CD14-positive monocyte (primary cell): ENCODE data around the gene IPO8. TPM values are rescaled to one million over a fixed set of nuclear protein-coding genes. Genes with fewer than 3 reads are reported as not detected.

Experiments used
- DNase-seq, 3 donors: peaks; one replicate each; pipeline ENCODE4 v3.0.0-alpha.2; 2011 to 2022
- H2AFZ ChIP-seq: 2 replicates; pipeline ENCODE4 v1.6.0; 2012; ENCODE audit warnings: mild to moderate bottlenecking, low read depth, low read length, inconsistent platforms; ENCODE audit not compliant: insufficient read depth, poor library complexity, severe bottlenecking
- H3K27ac ChIP-seq, 2 donors: 1 replicate in 1 of 2; 2 replicates in 1 of 2; pipeline ENCODE4 v1.5.1; 2012 to 2013; ENCODE audit warnings: low read length in 2 of 2, control low read depth in 1 of 2, inconsistent platforms in 1 of 2, low read depth in 1 of 2, mild to moderate bottlenecking in 1 of 2
- H3K27me3 ChIP-seq, 2 donors: one replicate each; pipeline versions ENCODE4 v1.6.0 to v1.6.1; 2011 to 2013; ENCODE audit warnings: low read length in 2 of 2; ENCODE audit not compliant: control insufficient read depth in 2 of 2, insufficient read depth in 2 of 2
- H3K36me3 ChIP-seq, 2 donors: replicated peaks in 1 of 2; 1 replicate in 1 of 2; 2 replicates in 1 of 2; pipeline versions ENCODE4 v1.5.1 to v1.6.1; 2012 to 2013; ENCODE audit warnings: low read length in 2 of 2, control low read depth in 1 of 2, inconsistent platforms in 1 of 2, mild to moderate bottlenecking in 1 of 2; ENCODE audit not compliant: insufficient read depth in 2 of 2, control insufficient read depth in 1 of 2
- H3K4me1 ChIP-seq, 2 donors: 1 replicate in 1 of 2; 2 replicates in 1 of 2; pipeline versions ENCODE4 v1.5.1 to v1.6.1; 2012 to 2013; ENCODE audit warnings: low read length in 2 of 2, control low read depth in 1 of 2, inconsistent platforms in 1 of 2, mild to moderate bottlenecking in 1 of 2, moderate library complexity in 1 of 2; ENCODE audit not compliant: insufficient read depth in 2 of 2, control insufficient read depth in 1 of 2
- H3K4me2 ChIP-seq: replicated peaks from 2 replicates; pipeline ENCODE3; 2012; ENCODE audit warnings: low read length, moderate library complexity, mild to moderate bottlenecking; ENCODE audit not compliant: poor library complexity, severe bottlenecking; ENCODE audit errors: extremely low read depth
- H3K4me3 ChIP-seq, 3 experiments: fragments of 200-600 bp in 1 of 3; sonication (generic) in 1 of 3; replicated peaks in 1 of 3; 1 replicate in 2 of 3; 2 replicates in 1 of 3; pipeline ENCODE4 v1.5.1; 2011 to 2013; ENCODE audit warnings: low read length in 3 of 3, mild to moderate bottlenecking in 3 of 3, control low read depth in 2 of 3, low read depth in 2 of 3, inconsistent platforms in 1 of 3, moderate library complexity in 1 of 3
- H3K79me2 ChIP-seq: 2 replicates; pipeline ENCODE4 v1.6.0; 2012; ENCODE audit warnings: mild to moderate bottlenecking, control low read depth, inconsistent platforms, low read length, moderate library complexity; ENCODE audit not compliant: insufficient read depth
- H3K9ac ChIP-seq: 2 replicates; pipeline ENCODE4 v1.6.0; 2017; ENCODE audit warnings: low read length, mild to moderate bottlenecking; ENCODE audit not compliant: insufficient read depth, poor library complexity, severe bottlenecking
- H3K9me3 ChIP-seq, 2 donors: replicated peaks in 1 of 2; 1 replicate in 1 of 2; 2 replicates in 1 of 2; pipeline versions ENCODE4 v1.5.1 to v1.6.1; 2012 to 2013; ENCODE audit warnings: low read length in 2 of 2, control low read depth in 1 of 2; ENCODE audit not compliant: control insufficient read depth in 1 of 2, insufficient read depth in 1 of 2
- H4K20me1 ChIP-seq: 2 replicates; pipeline ENCODE4 v1.6.0; 2012; ENCODE audit warnings: mild to moderate bottlenecking, low read length, control low read depth, moderate library complexity; ENCODE audit not compliant: insufficient read depth
- H3K27ac Mint-ChIP-seq, 7 donors: one replicate each; pipeline ENCODE4 v1.8.0; 2020; ENCODE audit warnings: mild to moderate bottlenecking in 7 of 7, mixed read lengths in 7 of 7, moderate library complexity in 6 of 7, inconsistent platforms in 2 of 7
- H3K27me3 Mint-ChIP-seq, 3 donors: one replicate each; pipeline ENCODE4 v1.8.0; 2021 to 2022; ENCODE audit warnings: low read depth in 3 of 3, mild to moderate bottlenecking in 3 of 3, mixed read lengths in 3 of 3, moderate library complexity in 3 of 3, inconsistent platforms in 1 of 3
- H3K36me3 Mint-ChIP-seq, 2 donors: one replicate each; pipeline ENCODE4 v1.8.0; 2020; ENCODE audit warnings: mixed read lengths in 2 of 2, inconsistent platforms in 1 of 2, mild to moderate bottlenecking in 1 of 2
- H3K4me1 Mint-ChIP-seq: one replicate; pipeline ENCODE4 v1.8.0; 2020; ENCODE audit warnings: mild to moderate bottlenecking, mixed read lengths
- H3K4me3 Mint-ChIP-seq, 2 donors: one replicate each; pipeline ENCODE4 v1.8.0; 2020; ENCODE audit warnings: mild to moderate bottlenecking in 2 of 2, mixed read lengths in 2 of 2, moderate library complexity in 1 of 2
- H3K9me3 Mint-ChIP-seq, 7 donors: one replicate each; pipeline ENCODE4 v1.8.0; 2020 to 2022; ENCODE audit warnings: mixed read lengths in 7 of 7, mild to moderate bottlenecking in 6 of 7, moderate library complexity in 6 of 7, inconsistent platforms in 2 of 7
- WGBS: methylation state at CpG from one replicate; pipeline ENCODE4 v1.1.5; 2013; ENCODE audit warnings: missing lambda C conversion rate; ENCODE audit not compliant: insufficient coverage; 5-methylcytosine and 5-hydroxymethylcytosine counted together
- intact Hi-C, 2 donors: fragments of 100-400 bp; cut with micrococcal nuclease; formaldehyde crosslinking; loops; one replicate each; pipeline versions ENCODE4 v1.15.0 to v1.15.1; 2023
- polyA plus RNA-seq, 3 donors: library from polyadenylated mRNA; depleted of rRNA in 1 of 3; unstranded in 2 of 3; stranded (reverse) in 1 of 3; fragments of 300-500 nt in 2 of 3; fragments of >200 nt in 1 of 3; fragmentation: Illumina TruSeq in 2 of 3; gene quantifications; 1 replicate in 2 of 3; 2 replicates in 1 of 3; pipeline ENCODE4 v1.2.3, GENCODE V29; 2012 to 2021
- TF ChIP-seq, protein P1 (sequence below): fragments of 200-600 bp; IDR thresholded peaks from one replicate; pipeline ENCODE4 v1.8.0; 2022; ENCODE audit warnings: antibody characterized with exemption, mild to moderate bottlenecking

The IPO8 gene
- polyA plus RNA-seq, 3 donors, result 8.4 to 15.8 (median 12.5) TPM

DNA sequence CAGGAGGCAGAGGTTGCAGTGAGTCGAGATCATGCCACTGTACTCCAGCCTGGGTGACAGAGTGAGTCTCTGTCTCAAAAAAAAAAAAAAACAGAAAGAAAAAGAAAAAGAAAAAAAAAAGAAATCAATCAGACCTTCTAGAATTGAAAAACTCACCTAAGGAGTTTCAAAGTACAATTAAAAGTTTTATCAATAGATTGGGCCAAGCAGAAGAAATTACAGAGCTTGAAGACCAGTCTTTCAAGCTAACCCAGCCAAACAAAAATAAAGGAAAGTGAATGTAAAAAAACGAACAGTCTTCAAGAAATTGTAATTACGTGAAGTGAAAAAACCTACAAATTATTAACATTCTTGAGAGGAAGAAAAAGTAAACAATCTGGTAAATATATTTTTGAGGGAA lies 93.0 kb downstream of the IPO8 start:
- H3K27ac Mint-ChIP-seq, result no peak overlapping the region
- no peak overlapping the region for H2AFZ ChIP-seq
- no peak overlapping the region for H3K4me2 ChIP-seq
- no peak overlapping the region for H3K9ac ChIP-seq
- no peak overlapping the region for H3K4me3 ChIP-seq
- H3K79me2 ChIP-seq, result no peaks in the 10 kb centered on the region
- no peaks in the 10 kb centered on the region for H3K36me3 Mint-ChIP-seq
- no peaks in the 10 kb centered on the region for H3K4me1 ChIP-seq
- TF ChIP-seq, protein P1, sequence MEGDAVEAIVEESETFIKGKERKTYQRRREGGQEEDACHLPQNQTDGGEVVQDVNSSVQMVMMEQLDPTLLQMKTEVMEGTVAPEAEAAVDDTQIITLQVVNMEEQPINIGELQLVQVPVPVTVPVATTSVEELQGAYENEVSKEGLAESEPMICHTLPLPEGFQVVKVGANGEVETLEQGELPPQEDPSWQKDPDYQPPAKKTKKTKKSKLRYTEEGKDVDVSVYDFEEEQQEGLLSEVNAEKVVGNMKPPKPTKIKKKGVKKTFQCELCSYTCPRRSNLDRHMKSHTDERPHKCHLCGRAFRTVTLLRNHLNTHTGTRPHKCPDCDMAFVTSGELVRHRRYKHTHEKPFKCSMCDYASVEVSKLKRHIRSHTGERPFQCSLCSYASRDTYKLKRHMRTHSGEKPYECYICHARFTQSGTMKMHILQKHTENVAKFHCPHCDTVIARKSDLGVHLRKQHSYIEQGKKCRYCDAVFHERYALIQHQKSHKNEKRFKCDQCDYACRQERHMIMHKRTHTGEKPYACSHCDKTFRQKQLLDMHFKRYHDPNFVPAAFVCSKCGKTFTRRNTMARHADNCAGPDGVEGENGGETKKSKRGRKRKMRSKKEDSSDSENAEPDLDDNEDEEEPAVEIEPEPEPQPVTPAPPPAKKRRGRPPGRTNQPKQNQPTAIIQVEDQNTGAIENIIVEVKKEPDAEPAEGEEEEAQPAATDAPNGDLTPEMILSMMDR, result no peak
- H3K4me1 Mint-ChIP-seq, result no peaks in the 10 kb centered on the region
- H3K27ac ChIP-seq, result no peak overlapping the region
- peaks cover 10 to 21% of the 10 kb centered on the region in 2 donors for H3K9me3 ChIP-seq
- WGBS, result no CpG with 5 or more reads among the region's 3 CpGs
- intact Hi-C loops, result no loop called here
- DNase-seq, result no peak
- H4K20me1 ChIP-seq, result no peaks in the 10 kb centered on the region
- H3K4me3 Mint-ChIP-seq, result no peak overlapping the region
- H3K27me3 ChIP-seq, result no peaks in the 10 kb centered on the region
- H3K9me3 Mint-ChIP-seq, result peaks cover 10 to 38% (median 18%) of the 10 kb centered on the region in 7 donors
- no peaks in the 10 kb centered on the region for H3K36me3 ChIP-seq
- peaks cover 0 to 2% (median 0%) of the 10 kb centered on the region in 3 donors for H3K27me3 Mint-ChIP-seq

DNA sequence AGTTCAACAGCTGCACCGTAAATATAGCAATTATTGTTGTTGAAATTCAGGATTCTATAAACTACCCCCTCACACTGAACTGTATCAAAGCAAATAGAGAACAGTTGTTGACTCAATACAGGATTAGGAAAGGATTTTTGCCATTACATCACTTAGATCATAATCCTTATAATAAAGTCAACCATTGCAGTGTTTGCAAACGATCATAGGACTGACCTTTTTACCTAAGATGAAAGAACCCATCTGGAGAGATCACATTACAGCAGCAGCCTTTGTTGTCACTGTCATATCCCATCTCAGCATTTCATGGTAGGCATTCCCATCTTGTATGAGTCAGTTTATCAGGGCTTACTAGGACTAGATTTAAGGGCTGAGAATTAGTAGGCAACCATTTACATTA lies 96.1 kb downstream of the IPO8 start:
- DNase-seq, result no peak
- no CpG with 5 or more reads among the region's 2 CpGs for WGBS
- Histone ChIP-seq H3K27me3 (no peaks in the 10 kb centered on the region), H3K79me2 (no peaks in the 10 kb centered on the region), H3K4me2 (no peak overlapping the region), H3K4me3 (no peak overlapping the region), H3K9ac (no peak overlapping the region), H4K20me1 (no peaks in the 10 kb centered on the region), H3K4me1 (no peaks in the 10 kb centered on the region), H3K27ac (no peak overlapping the region), H3K9me3 (peaks cover 10 to 21% of the 10 kb centered on the region in 2 donors), H3K36me3 (no peaks in the 10 kb centered on the region), H2AFZ (no peak overlapping the region)
- H3K4me1 Mint-ChIP-seq, result no peaks in the 10 kb centered on the region
- peaks cover 9 to 33% (median 17%) of the 10 kb centered on the region in 7 donors for H3K9me3 Mint-ChIP-seq
- H3K36me3 Mint-ChIP-seq, result no peaks in the 10 kb centered on the region
- no peak overlapping the region for H3K4me3 Mint-ChIP-seq
- intact Hi-C loops, result no loop called here
- TF ChIP-seq, protein P1, result no peak
- H3K27me3 Mint-ChIP-seq, result peaks cover 0 to 2% (median 0%) of the 10 kb centered on the region in 3 donors
- H3K27ac Mint-ChIP-seq, result no peak overlapping the region
